Astrocyte (in vitro differentiated cells and primary cell): ENCODE measurements around the gene KLC3.

Experiments used
- CTCF ChIP-seq: IDR thresholded peaks from 2 replicates; pipeline ENCODE4 v1.5.1; 2011; ENCODE audit warnings: low read depth, mild to moderate bottlenecking, inconsistent platforms, low read length, moderate library complexity; ENCODE audit not compliant: insufficient read depth
- EZH2 ChIP-seq: IDR thresholded peaks from 2 replicates; pipeline ENCODE4 v1.6.1; 2012; ENCODE audit warnings: mild to moderate bottlenecking, low read length, inconsistent platforms; ENCODE audit not compliant: insufficient read depth

- TF ChIP-seq CTCF: no peak
- no peak for TF ChIP-seq EZH2
These were observed 30.1 kb downstream of the KLC3 start, which contains the start of gene ERCC2 for GRCh38 chr19:45370410-45371204.
